ENCODE results near the gene PLPP1. TPM values are rescaled to one million over a fixed set of nuclear protein-coding genes. Genes with fewer than 3 reads are reported as not detected.

PLPP1 gene
- total RNA-seq, 1 donor from 2014 or later, result 17.4 TPM

- no peak for TF ChIP-seq CTCF (IDR thresholded peaks at IDR 0.05; ENCODE audit: partially characterized antibody, unreplicated experiment)
- no peak for DNase-seq
- Mint-ChIP-seq H3K4me1 (ENCODE audit: low read depth, unreplicated experiment) (no peaks in the 10 kb centered on the region), H3K4me3 (ENCODE audit: unreplicated experiment) (no peak overlapping the region), H3K27me3 (ENCODE audit: unreplicated experiment) (peaks cover 1% of the 10 kb centered on the region), H3K36me3 (ENCODE audit: unreplicated experiment) (no peaks in the 10 kb centered on the region), H3K27ac (ENCODE audit: unreplicated experiment) (no peak overlapping the region), H3K9me3 (ENCODE audit: unreplicated experiment) (no peaks in the 10 kb centered on the region)
Measured at GRCh38 chr5:55558484-55558883, 23.7 kb upstream of the PLPP1 start.

- no peaks in the 10 kb centered on the region for H3K4me1 Mint-ChIP-seq (ENCODE audit: low read depth, unreplicated experiment)
- no peak overlapping the region for H3K4me3 Mint-ChIP-seq (ENCODE audit: unreplicated experiment)
- TF ChIP-seq CTCF (IDR thresholded peaks at IDR 0.05; ENCODE audit: partially characterized antibody, unreplicated experiment), result no peak
- no peaks in the 10 kb centered on the region for H3K9me3 Mint-ChIP-seq (ENCODE audit: unreplicated experiment)
- no peak for DNase-seq
- no peaks in the 10 kb centered on the region for H3K27me3 Mint-ChIP-seq (ENCODE audit: unreplicated experiment)
- no peaks in the 10 kb centered on the region for H3K36me3 Mint-ChIP-seq (ENCODE audit: unreplicated experiment)
- H3K27ac Mint-ChIP-seq (ENCODE audit: unreplicated experiment), result no peak overlapping the region
Measured at GRCh38 chr5:55557123-55557522, 22.4 kb upstream of the PLPP1 start.

GRCh38 chr5:55554585-55555202 is 19.9 kb upstream of the PLPP1 start:
- Mint-ChIP-seq H3K4me1 (ENCODE audit: low read depth, unreplicated experiment) (no peaks in the 10 kb centered on the region), H3K27me3 (ENCODE audit: unreplicated experiment) (no peaks in the 10 kb centered on the region), H3K9me3 (ENCODE audit: unreplicated experiment) (no peaks in the 10 kb centered on the region), H3K36me3 (ENCODE audit: unreplicated experiment) (no peaks in the 10 kb centered on the region), H3K4me3 (ENCODE audit: unreplicated experiment) (no peak overlapping the region), H3K27ac (ENCODE audit: unreplicated experiment) (no peak overlapping the region)
- no peak for TF ChIP-seq CTCF (IDR thresholded peaks at IDR 0.05; ENCODE audit: partially characterized antibody, unreplicated experiment)
- no peak for DNase-seq

GRCh38 chr5:55551904-55552303 is 17.1 kb upstream of the PLPP1 start:
- peaks cover 4% of the 10 kb centered on the region for H3K27me3 Mint-ChIP-seq (ENCODE audit: unreplicated experiment)
- no peak for DNase-seq
- no peaks in the 10 kb centered on the region for H3K36me3 Mint-ChIP-seq (ENCODE audit: unreplicated experiment)
- TF ChIP-seq CTCF (IDR thresholded peaks at IDR 0.05; ENCODE audit: partially characterized antibody, unreplicated experiment), result no peak
- no peaks in the 10 kb centered on the region for H3K9me3 Mint-ChIP-seq (ENCODE audit: unreplicated experiment)
- no peak overlapping the region for H3K4me3 Mint-ChIP-seq (ENCODE audit: unreplicated experiment)
- H3K27ac Mint-ChIP-seq (ENCODE audit: unreplicated experiment), result no peak overlapping the region
- no peaks in the 10 kb centered on the region for H3K4me1 Mint-ChIP-seq (ENCODE audit: low read depth, unreplicated experiment)

GRCh38 chr5:55551358-55551757 is 16.6 kb upstream of the PLPP1 start:
- no peak overlapping the region for H3K27ac Mint-ChIP-seq (ENCODE audit: unreplicated experiment)
- H3K9me3 Mint-ChIP-seq (ENCODE audit: unreplicated experiment), result no peaks in the 10 kb centered on the region
- peaks cover 4% of the 10 kb centered on the region for H3K27me3 Mint-ChIP-seq (ENCODE audit: unreplicated experiment)
- no peaks in the 10 kb centered on the region for H3K4me1 Mint-ChIP-seq (ENCODE audit: low read depth, unreplicated experiment)
- no peaks in the 10 kb centered on the region for H3K36me3 Mint-ChIP-seq (ENCODE audit: unreplicated experiment)
- no peak for TF ChIP-seq CTCF (IDR thresholded peaks at IDR 0.05; ENCODE audit: partially characterized antibody, unreplicated experiment)
- no peak overlapping the region for H3K4me3 Mint-ChIP-seq (ENCODE audit: unreplicated experiment)
- no peak for DNase-seq

Measured in glutamatergic neuron (in vitro differentiated cells).